Keratinocyte (primary cell): ENCODE measurements around the gene LHCGR. TPM values are rescaled to one million over a fixed set of nuclear protein-coding genes. Genes with fewer than 3 reads are reported as not detected.

Experiments
- DNase-seq: peaks from one replicate; pipeline ENCODE4 v3.0.0-alpha.2; 2011; ENCODE audit warnings: low read depth, missing footprints, low spot score
- FAIRE-seq: peaks from 2 replicates; lab custom pipeline; 2011; peaks lifted over from hg19 to GRCh38; lab: Jason Lieb, UNC
- H2AFZ ChIP-seq: 2 replicates; pipeline ENCODE4 v1.6.0; 2012; ENCODE audit warnings: low read length, control low read depth, inconsistent platforms; ENCODE audit not compliant: control insufficient read depth
- H3K27ac ChIP-seq: 2 replicates; pipeline ENCODE4 v1.5.1; 2011; ENCODE audit warnings: low read length; ENCODE audit not compliant: control insufficient read depth, insufficient read depth
- H3K27me3 ChIP-seq: 3 replicates; pipeline ENCODE4 v1.6.0; 2011; ENCODE audit warnings: low read length; ENCODE audit not compliant: control insufficient read depth, insufficient read depth; ENCODE audit errors: extremely low read depth
- H3K36me3 ChIP-seq, 2 experiments: 2 replicates in 1 of 2; 3 replicates in 1 of 2; pipeline ENCODE4 v1.5.1; 2011; ENCODE audit warnings: low read length in 2 of 2, mild to moderate bottlenecking in 1 of 2; ENCODE audit not compliant: control insufficient read depth in 2 of 2, insufficient read depth in 2 of 2; ENCODE audit errors: extremely low read depth in 1 of 2
- H3K4me1 ChIP-seq: 3 replicates; pipeline ENCODE4 v1.5.1; 2011; ENCODE audit warnings: low read length; ENCODE audit not compliant: control insufficient read depth, insufficient read depth; ENCODE audit errors: extremely low read depth
- H3K4me2 ChIP-seq: 3 replicates; pipeline ENCODE4 v1.6.0; 2011; ENCODE audit warnings: low read depth, low read length; ENCODE audit not compliant: control insufficient read depth, insufficient read depth; ENCODE audit errors: extremely low read depth
- H3K4me3 ChIP-seq, 3 experiments: fragments of 200-600 bp in 1 of 3; sonication (generic) in 1 of 3; 2 replicates in 2 of 3; 3 replicates in 1 of 3; pipeline ENCODE4 v1.5.1; 2011 to 2016; ENCODE audit warnings: low read length in 3 of 3, mild to moderate bottlenecking in 3 of 3, control low read depth in 2 of 3, inconsistent platforms in 1 of 3, low read depth in 1 of 3, mixed read lengths in 1 of 3, mixed run types in 1 of 3, moderate library complexity in 1 of 3; ENCODE audit not compliant: control insufficient read depth in 2 of 3, insufficient read depth in 2 of 3; ENCODE audit errors: extremely low read depth in 1 of 3
- H3K79me2 ChIP-seq: 2 replicates; pipeline ENCODE4 v1.6.0; 2012; ENCODE audit warnings: low read length; ENCODE audit not compliant: control insufficient read depth, insufficient read depth
- H3K9ac ChIP-seq: 3 replicates; pipeline ENCODE4 v1.6.0; 2011; ENCODE audit warnings: low read length; ENCODE audit not compliant: control insufficient read depth, insufficient read depth; ENCODE audit errors: extremely low read depth
- H3K9me1 ChIP-seq: 3 replicates; pipeline ENCODE4 v1.6.0; 2011; ENCODE audit warnings: low read length; ENCODE audit not compliant: control insufficient read depth, insufficient read depth; ENCODE audit errors: extremely low read depth
- H3K9me3 ChIP-seq: 2 replicates; pipeline ENCODE4 v1.5.1; 2012; ENCODE audit warnings: low read depth, low read length; ENCODE audit not compliant: control insufficient read depth
- H4K20me1 ChIP-seq: 3 replicates; pipeline ENCODE4 v1.6.0; 2011; ENCODE audit warnings: low read length; ENCODE audit not compliant: control insufficient read depth, insufficient read depth; ENCODE audit errors: extremely low read depth
- CTCF ChIP-seq, 3 experiments: IDR thresholded peaks in 1 of 3; conservative IDR thresholded peaks in 1 of 3; optimal IDR thresholded peaks in 1 of 3; 2 replicates in 2 of 3; 3 replicates in 1 of 3; pipeline versions ENCODE3 to v1.5.1; 2011; ENCODE audit warnings: low read length in 3 of 3, mild to moderate bottlenecking in 3 of 3, moderate library complexity in 2 of 3, control low read depth in 1 of 3, inconsistent platforms in 1 of 3; ENCODE audit not compliant: insufficient read depth in 2 of 3; ENCODE audit errors: extremely low read depth in 1 of 3
- EZH2 ChIP-seq: IDR thresholded peaks from one replicate; pipeline ENCODE4 v1.6.1; 2012; ENCODE audit warnings: inconsistent platforms, mild to moderate bottlenecking, low read length, moderate library complexity
- dilution Hi-C: fragments of 300-500 bp; cut with MboI; formaldehyde crosslinking; loops from one replicate; pipeline ENCODE4 v1.7.0; 2020; ENCODE audit warnings: low sequenced_read_pairs; ENCODE audit not compliant: extremely low pct_ligation_motif_present
- polyA plus RNA-seq, 5 experiments: library from polyadenylated mRNA; depleted of rRNA in 3 of 5; stranded (reverse) in 3 of 5; stranded (forward) in 1 of 5; unstranded in 1 of 5; fragments of >200 nt; gene quantifications; 1 replicate in 1 of 5; 2 replicates in 3 of 5; 3 replicates in 1 of 5; pipeline versions ENCODE4 v1.2.1 to v1.2.3, GENCODE V29; 2011 to 2012; ENCODE audit warnings: missing spikeins in 2 of 5, low read depth in 1 of 5, low replicate concordance in 1 of 5

Gene LHCGR
- polyA plus RNA-seq, 1 donor (not counting 4 experiments of a cell fraction or from before 2014, with no cell fraction given), result not detected

GRCh38 chr2:48727560-48727959, 28.0 kb downstream of the LHCGR start:
- DNase-seq (no peak), FAIRE-seq (no peak)
- H3K9me1 ChIP-seq, result no peaks in the 10 kb centered on the region
- no peaks in the 10 kb centered on the region for H3K9me3 ChIP-seq
- no peak overlapping the region for H2AFZ ChIP-seq
- H3K4me1 ChIP-seq, result no peaks in the 10 kb centered on the region
- H3K9ac ChIP-seq, result no peak overlapping the region
- H3K36me3 ChIP-seq, result no peaks in the 10 kb centered on the region
- no peak overlapping the region for H3K4me3 ChIP-seq
- dilution Hi-C loops, result no loop called here
- no peak overlapping the region for H3K4me2 ChIP-seq
- H3K27ac ChIP-seq, result no peak overlapping the region
- H3K27me3 ChIP-seq, result no peaks in the 10 kb centered on the region
- no peaks in the 10 kb centered on the region for H3K79me2 ChIP-seq
- TF ChIP-seq CTCF (optimal IDR thresholded peaks at IDR 0.05 in 1 of 3, IDR thresholded peaks at IDR 0.05 in 1 of 3, conservative IDR thresholded peaks at IDR 0.05 in 1 of 3; ENCODE audit: extremely low read depth in 1 of 3, insufficient read depth in 2 of 3, low read length in 3 of 3) (no peak), EZH2 (no peak)
- no peaks in the 10 kb centered on the region for H4K20me1 ChIP-seq

- no peaks in the 10 kb centered on the region for H3K4me1 ChIP-seq
Measured at GRCh38 chr2:48725696-48726494, 29.6 kb downstream of the LHCGR start.

More at GRCh38 chr2:48725696-48726494, 29.6 kb downstream of the LHCGR start:
- FAIRE-seq (no peak), DNase-seq (no peak)
- dilution Hi-C loops, result no loop called here
- Histone ChIP-seq H3K4me2 (no peak overlapping the region), H3K27me3 (no peaks in the 10 kb centered on the region), H2AFZ (no peak overlapping the region), H3K9ac (no peak overlapping the region), H3K9me1 (no peaks in the 10 kb centered on the region), H4K20me1 (no peaks in the 10 kb centered on the region), H3K9me3 (no peaks in the 10 kb centered on the region), H3K4me3 (no peak overlapping the region), H3K27ac (no peak overlapping the region), H3K36me3 (no peaks in the 10 kb centered on the region), H3K79me2 (no peaks in the 10 kb centered on the region)
- TF ChIP-seq CTCF (optimal IDR thresholded peaks at IDR 0.05 in 1 of 3, IDR thresholded peaks at IDR 0.05 in 1 of 3, conservative IDR thresholded peaks at IDR 0.05 in 1 of 3; ENCODE audit: extremely low read depth in 1 of 3, insufficient read depth in 2 of 3, low read length in 3 of 3) (no peak), EZH2 (no peak)
